DMS79 (cell line): ENCODE measurements around the gene CREB5.

Source experiments
- DNase-seq: peaks from one replicate; lab custom pipeline; 2025; lab: John Stamatoyannopoulos, UW

Gene CREB5

DNA sequence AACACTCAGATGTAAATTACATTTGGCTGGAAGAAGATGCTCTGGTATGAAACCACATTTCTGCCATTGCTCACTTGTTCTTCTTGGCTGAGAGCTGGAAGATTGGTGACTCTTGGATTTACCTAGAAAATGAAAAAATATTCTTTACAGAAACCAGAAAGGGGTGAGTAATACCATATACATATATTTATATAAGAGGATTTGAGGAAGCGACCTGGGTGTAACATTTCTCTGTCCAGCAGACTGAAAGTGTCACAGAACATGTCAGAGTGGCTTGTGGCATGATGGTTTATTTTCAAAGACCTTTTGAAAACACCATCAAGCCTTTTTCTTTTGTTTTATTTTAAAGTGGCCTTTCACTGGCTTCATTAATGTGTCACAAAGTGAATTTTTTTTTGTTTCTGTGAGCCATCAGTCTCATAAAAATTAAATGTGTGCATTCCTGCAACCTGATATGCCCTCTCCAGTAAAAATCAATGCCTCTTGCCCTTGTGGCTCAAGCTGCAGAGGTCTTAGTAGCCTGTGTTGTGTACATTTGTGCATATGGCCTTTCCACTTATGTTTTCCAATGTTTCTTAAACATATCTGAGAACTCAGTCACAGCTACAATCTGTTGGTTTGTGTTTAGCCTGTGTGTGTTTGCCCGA lies 23.5 kb downstream of the CREB5 start:
- no peak for DNase-seq

DNA sequence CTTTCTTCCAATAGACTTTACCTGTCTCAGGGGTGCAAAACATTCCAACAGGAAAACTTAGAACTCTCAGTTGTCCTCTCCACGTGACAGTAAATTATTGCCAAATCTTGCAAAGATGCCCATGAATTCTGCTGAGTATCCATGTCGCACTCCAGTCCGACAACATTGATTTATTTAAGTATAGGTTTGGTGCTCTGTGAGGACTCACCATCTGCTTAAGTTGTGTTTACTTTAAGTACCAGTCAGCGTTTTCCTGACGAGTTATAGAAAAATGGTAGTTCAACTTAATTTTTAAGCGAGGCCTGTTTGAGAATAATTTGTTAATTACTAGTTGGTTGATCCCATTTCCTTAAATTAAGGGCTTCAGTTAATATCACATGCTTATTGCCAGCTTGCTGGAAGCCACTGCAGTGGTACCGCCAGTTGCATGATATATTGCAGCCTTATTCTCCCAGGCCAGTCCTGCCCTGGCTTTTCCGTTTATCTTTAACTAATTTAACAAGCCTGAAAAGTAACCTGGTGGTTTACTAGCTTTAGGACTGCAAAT lies 27.8 kb downstream of the CREB5 start:
- DNase-seq: no peak

DNA sequence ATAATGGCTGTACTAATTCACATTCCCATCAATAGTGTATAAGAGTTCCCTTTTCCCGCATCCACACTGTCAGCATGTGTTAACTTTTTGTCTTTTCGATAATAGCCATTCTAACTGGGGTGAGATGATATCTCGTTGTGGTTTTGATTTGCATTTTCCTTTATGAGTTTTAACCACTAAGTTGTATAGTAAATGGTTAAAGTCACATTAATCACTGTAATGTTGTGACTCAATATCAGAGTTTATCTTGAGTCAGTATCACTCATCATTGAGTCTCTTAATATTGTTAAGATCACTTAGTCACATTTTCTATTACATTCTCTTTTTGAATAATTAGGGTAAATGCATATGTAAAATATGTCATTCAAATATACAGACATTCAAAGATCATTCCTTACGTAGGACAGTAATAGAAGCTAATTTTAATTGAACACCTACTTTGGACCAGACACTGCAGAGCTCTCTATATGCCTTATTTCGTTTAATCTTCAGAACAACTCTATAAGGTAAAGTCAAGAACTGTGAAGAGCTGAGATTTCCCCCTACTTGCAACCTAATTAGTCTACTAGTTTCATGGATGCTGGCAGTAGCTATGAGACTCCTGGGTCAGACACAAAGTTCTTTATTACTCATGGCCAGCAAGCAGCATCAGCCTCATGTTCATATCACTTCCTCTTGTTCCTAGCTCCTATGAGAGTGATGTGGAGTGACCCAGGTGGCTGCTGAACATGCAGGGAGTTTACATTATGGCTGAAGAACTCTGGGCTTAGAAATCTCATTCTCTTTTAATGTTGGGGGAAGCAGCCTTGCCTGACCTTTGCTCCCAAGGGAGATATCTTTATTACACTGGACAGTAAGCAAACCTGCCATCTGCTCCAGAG lies 30.5 kb downstream of the CREB5 start:
- DNase-seq: no peak

DNA sequence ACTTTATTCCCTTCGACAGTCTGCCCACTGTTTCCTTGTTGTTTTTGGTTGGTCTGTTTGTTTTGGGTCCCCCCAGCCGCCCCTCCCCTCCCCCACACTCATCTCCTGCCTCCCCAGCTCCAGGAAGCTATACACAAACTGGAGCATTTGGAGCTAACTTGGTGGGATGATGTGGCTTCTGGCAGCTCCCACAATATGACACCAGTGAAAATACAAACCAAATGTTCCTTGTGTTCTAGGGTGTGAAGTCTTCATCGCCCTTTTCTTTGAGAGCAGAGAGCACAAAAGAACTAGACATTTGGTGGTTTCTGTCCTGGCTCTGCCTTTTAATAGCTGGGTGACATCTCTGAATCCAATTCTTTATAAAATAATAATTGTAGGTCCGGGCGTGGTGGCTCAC lies 33.8 kb downstream of the CREB5 start:
- no peak for DNase-seq

DNA sequence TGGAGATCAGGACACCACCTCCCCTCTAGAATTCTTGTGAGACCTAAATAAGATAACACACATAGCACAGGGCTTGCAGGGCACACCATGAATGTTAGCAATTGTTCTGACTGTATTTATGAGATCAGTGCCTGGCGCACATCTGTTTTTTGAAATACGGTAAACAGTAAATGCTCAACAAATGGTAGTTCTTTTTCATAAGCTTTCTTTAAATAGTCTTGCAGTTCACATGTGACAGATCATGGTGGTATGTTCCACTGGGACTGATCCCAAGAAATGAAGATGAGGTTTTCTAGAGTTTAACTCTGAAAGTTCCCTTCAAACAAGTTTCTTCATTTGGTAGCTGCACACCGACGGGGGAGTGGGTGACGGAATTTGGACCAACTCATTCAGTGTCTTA lies 34.8 kb downstream of the CREB5 start:
- DNase-seq: no peak

DNA sequence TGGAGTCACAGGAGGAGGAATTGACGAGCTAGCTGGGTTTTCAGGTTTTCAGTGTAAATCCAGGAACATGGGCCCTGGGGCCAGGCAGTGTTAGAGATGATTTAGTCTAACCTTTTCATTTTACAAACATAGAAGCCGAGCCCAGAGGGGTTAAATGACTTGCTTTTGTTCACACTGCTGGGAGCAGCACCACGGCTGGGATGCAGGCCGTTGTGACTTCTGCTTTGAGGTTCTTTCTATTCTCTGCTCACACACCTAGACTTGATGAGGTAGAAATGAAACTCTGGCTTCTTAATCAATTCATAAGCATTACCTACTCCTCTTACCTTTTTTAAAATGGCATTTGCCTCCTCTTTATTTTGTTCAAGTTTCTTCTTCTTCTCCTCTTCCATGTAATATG lies 36.4 kb downstream of the CREB5 start:
- no peak for DNase-seq

DNA sequence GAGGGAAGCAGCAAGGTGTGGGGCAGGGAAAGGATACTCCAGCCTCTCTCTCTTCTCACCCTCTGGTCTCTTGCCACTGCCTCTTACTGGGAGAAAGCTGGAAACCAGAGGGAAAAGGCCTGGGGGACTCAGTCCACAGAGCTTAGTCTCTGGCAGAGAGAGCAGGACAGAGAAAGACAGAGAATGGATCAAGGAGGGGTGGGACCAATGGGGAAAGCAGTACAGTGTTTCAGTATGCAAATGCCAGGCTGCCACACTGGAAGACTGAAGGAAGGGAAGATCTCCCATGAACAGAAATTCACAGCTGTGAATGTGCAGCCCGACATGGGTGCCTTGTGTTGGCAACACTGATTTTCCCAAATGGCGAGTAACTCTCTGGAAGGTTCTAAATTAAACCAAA lies 40.4 kb downstream of the CREB5 start:
- DNase-seq: no peak

DNA sequence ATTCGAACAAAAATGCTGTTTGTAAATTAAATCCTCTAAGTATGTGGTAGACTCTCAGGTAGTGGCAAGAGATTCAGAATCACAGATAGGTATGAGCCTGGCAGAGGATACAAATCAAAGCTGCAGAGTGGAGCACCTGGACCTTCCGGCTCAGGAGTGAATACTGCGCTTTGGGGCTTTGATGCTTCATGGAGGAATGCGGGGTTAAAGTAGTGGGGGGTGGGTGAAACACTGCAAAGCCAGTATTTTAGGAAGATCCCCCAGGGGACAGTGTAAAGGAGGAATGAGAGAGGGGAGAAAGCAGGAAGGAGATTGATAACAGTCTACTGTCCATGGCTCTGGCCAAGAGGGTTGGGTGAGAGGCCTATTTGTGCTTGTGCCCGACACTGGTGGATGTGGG lies 43.2 kb downstream of the CREB5 start:
- no peak for DNase-seq

DNA sequence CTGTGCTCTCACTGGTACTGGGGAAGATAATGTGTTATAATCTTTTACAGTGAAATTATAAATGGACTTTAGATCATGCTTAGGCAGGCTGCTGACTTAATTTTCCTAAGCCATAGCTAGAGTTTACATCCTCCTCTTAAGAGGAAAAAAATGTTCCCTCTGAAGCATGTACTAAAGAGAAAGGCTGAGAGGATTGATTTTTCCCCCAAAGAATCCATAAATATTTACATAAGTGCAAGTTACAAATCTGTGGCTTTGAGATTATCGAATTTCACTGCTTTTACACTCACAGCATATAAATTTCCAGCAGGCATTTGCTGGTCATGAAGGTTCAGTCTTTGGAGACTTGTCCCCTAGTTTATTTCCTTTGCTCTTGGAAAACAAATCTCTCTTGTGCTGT lies 43.7 kb downstream of the CREB5 start:
- no peak for DNase-seq

DNA sequence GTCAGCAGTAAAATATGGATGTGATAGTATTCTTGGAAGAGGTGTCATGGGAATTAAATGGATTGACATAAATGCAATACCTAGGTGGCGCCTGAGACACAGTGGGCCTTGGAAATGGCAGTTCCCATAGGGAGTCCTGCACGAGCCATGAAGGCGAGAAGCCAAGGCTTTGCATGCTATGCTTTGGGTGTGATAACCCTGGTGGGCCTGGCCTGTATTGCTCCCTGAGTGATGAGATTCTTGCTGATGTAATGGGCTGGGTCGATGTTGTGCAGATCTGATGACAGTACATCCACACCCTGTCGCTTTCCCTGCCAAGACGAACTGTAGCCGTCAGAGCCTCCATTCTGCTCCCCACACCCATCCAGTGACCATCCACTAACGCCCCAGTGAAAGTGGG lies 46.4 kb downstream of the CREB5 start:
- no peak for DNase-seq

DNA sequence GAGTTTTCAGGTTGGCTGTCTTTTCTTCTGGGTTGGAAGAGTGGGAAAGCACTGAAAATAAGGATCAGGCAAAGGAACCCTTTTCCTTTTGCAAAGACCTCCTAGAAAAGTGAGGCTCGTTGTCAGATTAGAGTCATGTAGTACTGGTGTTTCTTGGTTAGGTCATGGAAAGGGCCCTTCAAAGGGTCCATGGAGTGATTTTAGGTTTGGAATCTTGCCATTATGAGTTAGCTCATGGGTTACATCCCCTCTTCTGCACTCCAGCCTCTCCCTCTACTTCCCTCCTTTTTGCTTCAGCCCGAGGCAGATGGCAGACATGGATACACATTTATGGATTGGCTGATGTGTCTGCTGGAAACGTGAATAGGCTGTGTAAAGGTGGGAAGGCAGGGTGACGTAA lies 47.0 kb downstream of the CREB5 start:
- no peak for DNase-seq

DNA sequence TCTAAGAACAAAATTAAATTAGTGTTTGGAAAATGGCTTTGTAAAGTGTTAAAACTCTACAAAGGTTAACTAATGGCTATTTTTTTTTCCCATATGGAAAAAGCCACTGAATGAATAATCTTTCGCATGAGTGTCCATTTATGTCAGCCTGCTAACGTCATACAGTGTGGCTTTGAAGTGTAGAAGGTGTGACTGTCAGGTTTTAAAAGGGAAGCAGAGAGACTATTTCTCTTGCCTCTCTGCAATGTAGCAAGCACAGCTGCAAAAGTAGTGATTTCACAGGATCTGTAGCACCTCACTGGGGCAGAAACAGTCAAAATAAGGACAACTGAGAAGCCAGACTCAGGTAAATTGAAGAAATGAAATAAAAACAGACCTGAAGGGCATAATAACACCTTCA lies 53.4 kb downstream of the CREB5 start:
- no peak for DNase-seq

DNA sequence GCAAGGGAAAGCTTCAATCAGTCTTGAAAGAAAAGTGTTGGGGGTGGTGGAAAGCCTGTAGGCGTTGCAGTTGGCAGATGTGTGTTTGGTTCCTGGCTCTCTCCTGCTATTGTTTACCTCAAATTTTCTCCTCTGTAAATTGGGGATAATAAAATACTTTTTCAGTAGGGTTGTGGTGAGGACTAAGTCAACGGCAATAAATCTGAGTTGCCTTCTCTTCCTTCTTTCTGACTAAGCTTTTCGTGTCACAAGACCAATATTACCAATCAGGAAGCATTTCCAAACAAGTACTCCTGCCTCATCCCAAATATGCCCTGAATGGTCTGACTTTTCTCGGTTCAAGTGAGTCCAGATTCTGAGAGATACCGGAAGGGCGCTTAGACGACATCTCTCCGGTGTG lies 54.0 kb downstream of the CREB5 start:
- DNase-seq: no peak

DNA sequence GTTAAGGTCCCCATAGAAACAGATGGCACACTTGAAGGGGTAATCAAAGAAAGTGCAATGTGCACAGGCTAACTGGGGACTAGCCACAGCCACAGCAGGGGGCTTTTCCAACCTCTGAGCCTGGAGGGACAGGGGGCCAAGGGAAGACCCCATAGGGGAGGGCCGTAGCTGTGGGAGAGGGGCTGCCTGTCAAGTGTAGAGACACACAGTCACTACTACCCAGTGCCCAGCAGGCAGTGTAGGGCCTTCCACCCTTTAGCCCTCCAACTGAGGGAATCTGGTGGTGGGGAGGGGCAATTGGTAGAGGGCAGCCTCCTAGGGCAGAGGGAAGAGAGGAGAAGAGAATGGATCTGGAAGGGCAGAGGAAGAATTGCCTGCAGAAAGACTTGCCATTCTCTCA lies 54.6 kb downstream of the CREB5 start:
- DNase-seq: no peak

DNA sequence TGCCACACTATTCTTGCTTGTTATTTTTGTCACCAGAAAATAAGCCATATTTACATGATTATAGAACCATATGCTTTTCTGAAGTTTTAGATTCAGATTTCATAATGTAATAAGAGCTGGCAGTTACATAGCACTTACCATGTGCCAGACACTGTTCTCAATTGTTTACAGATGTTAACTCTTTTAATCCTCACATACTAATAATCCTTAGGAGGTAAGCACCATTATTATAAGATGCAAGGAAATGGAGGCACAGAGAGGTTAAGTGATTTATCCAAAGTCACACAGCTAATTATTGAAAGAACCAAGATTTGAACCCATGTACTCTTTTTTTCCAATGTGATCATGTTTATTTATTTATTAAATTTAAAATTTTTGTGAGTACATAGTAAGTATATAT lies 57.2 kb downstream of the CREB5 start:
- DNase-seq: no peak

DNA sequence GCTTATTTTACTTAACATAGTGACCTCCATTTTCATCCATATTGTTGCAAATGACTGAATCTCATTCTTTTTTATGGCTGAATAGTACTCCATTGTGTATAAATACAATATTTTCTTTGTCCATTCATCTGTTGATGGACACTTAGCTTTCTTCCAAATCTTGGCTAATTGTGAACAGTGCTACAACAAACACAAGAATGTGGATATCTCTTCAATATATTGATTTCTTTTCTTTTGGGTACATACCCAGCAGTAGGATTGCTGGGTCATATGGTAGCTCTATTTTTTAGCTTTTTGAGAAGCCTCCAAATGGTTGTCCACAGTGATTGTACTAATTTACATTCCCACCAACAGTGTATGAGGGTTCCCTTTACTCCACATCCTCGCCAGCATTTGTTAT lies 58.0 kb downstream of the CREB5 start:
- no peak for DNase-seq

DNA sequence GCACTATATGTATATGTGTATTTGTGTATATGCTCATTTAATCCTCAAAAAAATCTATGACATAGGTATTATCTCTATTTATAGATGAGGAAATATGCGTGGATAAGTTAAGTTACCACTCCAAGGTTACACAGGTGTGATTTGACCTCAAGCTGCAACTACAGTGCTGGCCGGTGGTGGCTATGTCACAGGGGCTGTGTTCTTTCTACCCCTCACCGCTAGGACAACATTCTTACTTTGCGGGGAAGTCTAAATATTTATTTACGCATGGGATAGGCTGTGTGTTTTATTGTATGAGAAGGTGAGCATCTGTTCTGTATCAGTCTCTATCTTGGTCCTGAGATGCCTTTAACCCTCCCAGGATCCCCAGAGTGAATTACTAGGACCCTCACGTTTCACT lies 60.0 kb downstream of the CREB5 start:
- DNase-seq: no peak

DNA sequence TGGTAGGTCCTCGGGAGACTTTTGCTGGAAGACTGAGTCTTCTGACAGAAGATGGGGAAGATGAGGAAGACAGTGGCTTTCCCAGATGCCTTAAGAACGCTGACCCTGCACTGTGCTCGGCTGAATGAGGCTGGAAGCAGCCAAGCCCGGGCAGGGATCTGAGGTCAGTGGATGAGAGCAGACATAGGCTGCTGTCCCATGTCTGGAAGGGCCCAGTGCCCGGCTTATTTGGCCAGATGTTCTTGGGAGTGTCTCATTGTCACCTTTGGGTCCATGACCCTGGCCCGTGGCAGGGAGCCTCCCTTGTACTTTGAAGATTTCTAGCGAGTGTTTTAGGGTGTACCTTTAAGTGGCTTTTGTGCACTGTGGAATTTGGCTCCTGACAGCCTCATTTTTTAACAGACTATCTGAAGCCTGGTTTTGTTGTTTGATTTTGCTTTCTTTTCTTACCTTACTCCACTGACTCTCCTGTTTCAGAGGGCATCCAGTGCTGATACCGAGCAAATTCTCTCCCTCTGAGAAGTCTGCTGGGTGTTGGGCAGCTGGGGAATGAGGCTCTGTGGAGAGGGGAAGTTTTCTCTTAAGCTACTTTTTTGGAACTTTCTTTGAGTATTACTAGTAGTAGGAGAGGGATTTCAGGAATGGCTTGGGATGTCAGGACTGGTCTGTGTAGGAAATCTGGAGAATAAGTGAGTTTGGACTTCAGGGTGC lies 61.4 kb downstream of the CREB5 start:
- no peak for DNase-seq

DNA sequence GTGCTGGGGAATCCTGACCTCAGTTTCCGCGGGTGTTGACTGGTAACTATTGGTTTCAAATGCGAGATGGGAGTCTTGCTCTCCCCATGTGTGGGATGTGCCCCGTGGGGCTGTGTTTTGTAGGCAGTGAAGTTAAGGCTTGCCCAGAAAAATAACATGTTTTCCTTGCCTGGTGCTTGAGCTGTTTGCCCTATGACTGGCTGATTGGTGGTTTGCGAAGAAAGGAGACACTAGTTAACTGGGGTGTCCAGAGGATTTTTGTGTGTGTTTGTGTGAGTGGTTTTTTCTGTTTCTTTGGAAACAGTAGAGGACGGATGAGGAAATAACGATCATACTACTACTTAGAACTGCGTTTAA lies 61.9 kb downstream of the CREB5 start:
- DNase-seq: no peak

DNA sequence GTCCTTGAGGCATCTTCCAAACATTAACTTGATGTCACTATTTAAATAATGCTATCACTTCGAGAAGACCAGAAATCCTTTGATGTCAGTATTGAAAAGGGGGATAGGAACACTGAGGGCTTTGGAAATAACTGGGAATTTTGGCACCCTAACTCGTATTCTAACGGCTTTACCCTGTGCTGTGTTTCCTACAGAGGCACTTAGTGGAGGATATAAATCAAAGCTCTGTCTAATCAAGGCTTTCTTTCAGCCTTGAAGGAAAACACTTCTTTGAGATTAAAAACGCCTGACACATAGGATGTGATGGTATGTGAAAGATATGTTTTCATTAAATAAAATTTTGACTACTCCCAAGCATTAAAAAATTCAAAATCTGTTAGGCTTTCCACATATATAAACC lies 62.3 kb downstream of the CREB5 start:
- no peak for DNase-seq

DNA sequence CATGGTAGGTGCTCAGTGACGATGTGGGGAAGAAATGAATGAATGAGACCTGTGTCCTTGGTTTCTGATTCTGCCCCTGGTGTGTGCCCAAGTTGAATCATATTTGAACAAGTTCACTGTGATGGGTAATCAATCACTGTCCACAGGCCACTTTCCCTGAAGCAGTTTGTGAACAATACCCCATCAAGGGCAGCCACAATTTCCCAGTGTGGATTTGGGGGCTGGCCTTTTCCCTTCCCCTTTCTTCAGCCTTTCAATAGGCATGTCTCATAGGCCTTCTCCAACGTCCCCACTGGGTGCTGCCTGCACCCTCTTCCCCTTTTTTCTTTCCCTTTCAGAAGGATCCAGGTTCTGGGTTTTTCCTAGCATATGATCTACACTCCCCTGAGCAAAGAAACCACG lies 64.7 kb downstream of the CREB5 start:
- DNase-seq: no peak

DNA sequence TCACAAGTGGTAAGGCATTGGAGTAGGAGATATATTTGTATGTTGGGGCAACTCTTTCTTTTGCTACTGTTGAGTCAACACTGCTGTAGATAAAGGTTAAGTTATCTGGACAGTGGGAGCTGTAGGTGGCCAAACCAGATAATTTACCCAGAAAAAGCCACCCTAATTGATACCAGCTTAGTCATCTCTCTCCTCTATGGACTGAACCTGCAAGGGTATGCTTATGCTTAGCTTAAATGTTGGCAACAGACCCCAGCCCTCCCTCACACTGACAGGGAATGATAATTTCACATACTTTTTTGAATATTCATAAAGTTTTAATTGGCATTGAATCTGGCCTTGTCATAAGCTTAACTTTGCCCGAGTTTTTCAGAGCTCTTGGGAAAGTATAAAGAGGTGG lies 66.3 kb downstream of the CREB5 start:
- DNase-seq: no peak

DNA sequence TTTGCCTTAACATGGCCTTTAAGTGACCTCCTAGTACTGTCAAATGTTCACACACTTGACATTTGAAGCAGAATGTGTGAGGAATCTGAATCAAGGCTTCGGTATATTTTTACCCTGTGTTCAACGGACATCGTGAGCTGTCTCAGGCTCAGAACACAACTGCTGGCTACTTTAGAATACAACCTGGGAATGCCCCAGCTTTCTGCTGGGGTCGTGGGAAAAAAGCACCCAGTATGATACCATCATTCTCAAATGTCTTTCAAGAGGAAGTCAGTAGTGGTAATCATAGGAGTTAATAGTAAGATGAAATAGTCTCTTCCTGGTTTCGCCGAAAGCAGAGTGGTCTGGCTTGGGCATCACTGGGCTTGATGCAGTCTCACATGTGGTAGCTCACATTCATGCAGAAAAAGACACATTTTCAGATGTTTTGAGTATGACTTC lies 67.2 kb downstream of the CREB5 start:
- DNase-seq: no peak
